Measurements from ENCODE around the gene GABRP.

GRCh38 chr5:170757669-170758068 is 25.9 kb upstream of the GABRP start:
- TF ChIP-seq POLR2A (IDR thresholded peaks at IDR 0.05) (no peak), CTCF (IDR thresholded peaks at IDR 0.05) (no peak)
